ENCODE results near the gene NUP85. TPM values are rescaled to one million over a fixed set of nuclear protein-coding genes. Genes with fewer than 3 reads are reported as not detected.
A peak's percentile ranks its signal among the peaks of the same experiment; 100 is the strongest.

The NUP85 gene
- total RNA-seq, 1 donor from 2014 or later = 21.2 TPM

GRCh38 chr17:75227729-75228128 is 22.2 kb downstream of the NUP85 start:
- no peak for TF ChIP-seq CTCF (IDR thresholded peaks at IDR 0.05; ENCODE audit: borderline replicate concordance)
- Histone ChIP-seq H3K36me3 (peaks cover 86% of the 10 kb centered on the region), H3K9me3 (replicated peaks) (no peaks in the 10 kb centered on the region), H3K27me3 (ENCODE audit: low read depth) (no peaks in the 10 kb centered on the region), H3K4me1 (no peaks in the 10 kb centered on the region), H3K4me3 (no peak overlapping the region), H3K27ac (replicated peaks) (peak overlapping the region; percentile 19)
- DNase-seq = no peak
- intact Hi-C loops (cut with micrococcal nuclease) = no loop called here

- TF ChIP-seq CTCF (IDR thresholded peaks at IDR 0.05; ENCODE audit: borderline replicate concordance) = no peak
- no peaks in the 10 kb centered on the region for H3K27me3 ChIP-seq (ENCODE audit: low read depth)
- no peaks in the 10 kb centered on the region for H3K9me3 ChIP-seq (replicated peaks)
- H3K4me3 ChIP-seq = no peak overlapping the region
- H3K27ac ChIP-seq (replicated peaks) = peak overlapping the region; percentile 61
- intact Hi-C loops (cut with micrococcal nuclease) = no loop called here
- no peak for DNase-seq
- H3K4me1 ChIP-seq = no peaks in the 10 kb centered on the region
- H3K36me3 ChIP-seq = peaks cover 86% of the 10 kb centered on the region
Measured at GRCh38 chr17:75228305-75228704, 22.8 kb downstream of the NUP85 start.

GRCh38 chr17:75228847-75229246 is 23.4 kb downstream of the NUP85 start:
- no peak overlapping the region for H3K4me3 ChIP-seq
- H3K27me3 ChIP-seq (ENCODE audit: low read depth) = no peaks in the 10 kb centered on the region
- H3K36me3 ChIP-seq = peaks cover 86% of the 10 kb centered on the region
- peak overlapping the region; percentile 61 for H3K27ac ChIP-seq (replicated peaks)
- intact Hi-C loops (cut with micrococcal nuclease) = no loop called here
- DNase-seq = no peak
- no peaks in the 10 kb centered on the region for H3K9me3 ChIP-seq (replicated peaks)
- H3K4me1 ChIP-seq = no peaks in the 10 kb centered on the region
- TF ChIP-seq CTCF (IDR thresholded peaks at IDR 0.05; ENCODE audit: borderline replicate concordance) = no peak

GRCh38 chr17:75231071-75231470 is 25.6 kb downstream of the NUP85 start:
- intact Hi-C loops (cut with micrococcal nuclease) = no loop called here
- DNase-seq = no peak

GRCh38 chr17:75231741-75232464 is 26.4 kb downstream of the NUP85 start:
- Histone ChIP-seq H3K27ac (replicated peaks) (no peak overlapping the region), H3K27me3 (ENCODE audit: low read depth) (no peaks in the 10 kb centered on the region), H3K36me3 (peaks cover 94% of the 10 kb centered on the region), H3K4me3 (no peak overlapping the region), H3K4me1 (peaks cover 6% of the 10 kb centered on the region), H3K9me3 (replicated peaks) (no peaks in the 10 kb centered on the region)
- no peak for TF ChIP-seq CTCF (IDR thresholded peaks at IDR 0.05; ENCODE audit: borderline replicate concordance)
- no peak for DNase-seq
- intact Hi-C loops (cut with micrococcal nuclease) = no loop called here

More at GRCh38 chr17:75231071-75231470, 25.6 kb downstream of the NUP85 start:
- Histone ChIP-seq H3K36me3 (peaks cover 94% of the 10 kb centered on the region), H3K4me3 (no peak overlapping the region), H3K27me3 (ENCODE audit: low read depth) (no peaks in the 10 kb centered on the region), H3K27ac (replicated peaks) (no peak overlapping the region), H3K9me3 (replicated peaks) (no peaks in the 10 kb centered on the region), H3K4me1 (no peaks in the 10 kb centered on the region)
- TF ChIP-seq CTCF (IDR thresholded peaks at IDR 0.05; ENCODE audit: borderline replicate concordance) = no peak
